Ovary (tissue), 9 donors: Measurements from ENCODE around the gene CNTRL. TPM values are rescaled to one million over a fixed set of nuclear protein-coding genes. Genes with fewer than 3 reads are reported as not detected.

Source experiments
- DNase-seq, 5 donors: peaks; one replicate each; pipeline ENCODE4 v3.0.0-alpha.2; 2019 to 2020
- H3K27ac ChIP-seq, 2 donors: fragments of 200-600 bp; one replicate each; pipeline versions ENCODE4 v1.5.1 to v1.8.0; 2019 to 2022
- H3K27me3 ChIP-seq: fragments of 200-600 bp; one replicate; pipeline ENCODE4 v1.8.0; 2022
- H3K36me3 ChIP-seq: fragments of 200-600 bp; sonication (generic); one replicate; pipeline ENCODE4 v1.5.1; 2019
- H3K4me1 ChIP-seq: one replicate; pipeline ENCODE4 v1.8.1; 2013; ENCODE audit warnings: mild to moderate bottlenecking, moderate library complexity; ENCODE audit not compliant: insufficient read depth
- H3K4me3 ChIP-seq: fragments of 200-600 bp; sonication (generic); one replicate; pipeline ENCODE4 v1.5.1; 2017
- H3K9me3 ChIP-seq, 2 donors: fragments of 200-600 bp in 1 of 2; sonication (generic) in 1 of 2; one replicate each; pipeline versions ENCODE4 v1.5.1 to v1.8.1; 2013 to 2019; ENCODE audit warnings: mild to moderate bottlenecking in 1 of 2, moderate library complexity in 1 of 2
- CTCF ChIP-seq, 3 donors: fragments of 450-650 bp in 2 of 3; fragments of 200-600 bp in 1 of 3; IDR thresholded peaks; one replicate each; pipeline versions ENCODE4 v1.5.1 to v1.8.0; 2016 to 2022; ENCODE audit warnings: antibody characterized with exemption in 3 of 3, mild to moderate bottlenecking in 1 of 3
- EP300 ChIP-seq: sonication (generic); formaldehyde crosslinking; IDR thresholded peaks from one replicate; pipeline ENCODE4 v1.6.1; 2017; ENCODE audit warnings: antibody characterized with exemption
- POLR2A ChIP-seq: fragments of 450-650 bp; IDR thresholded peaks from one replicate; pipeline ENCODE4 v1.6.1; 2017; ENCODE audit warnings: antibody characterized with exemption, mild to moderate bottlenecking, moderate library complexity
- WGBS, 3 donors: extraction: QIAGEN DNeasy Blood & Tissue Kit in 1 of 3; methylation state at CpG; one replicate each; pipeline versions ENCODE4 v1.1.5 to v1.1.7; 2013 to 2017; 5-methylcytosine and 5-hydroxymethylcytosine counted together
- intact Hi-C, 4 donors: fragments of 100-400 bp; cut with DNase I; formaldehyde crosslinking; loops; one replicate each; pipeline versions ENCODE4 v1.11.0 to v1.15.1; 2022 to 2023
- polyA plus RNA-seq, 2 donors: library from polyadenylated mRNA; stranded (reverse); fragments of 200-250 nt in 1 of 2; fragments of 350-450 nt in 1 of 2; fragmentation: Illumina TruSeq in 1 of 2; extraction: RNeasy Lipid Tissue Mini Kit (QIAGEN cat#74804) in 1 of 2; gene quantifications; one replicate each; pipeline ENCODE4 v1.2.3, GENCODE V29; 2013 to 2014
- total RNA-seq, 7 donors: library from RNA; depleted of rRNA in 2 of 7; stranded (reverse); fragments of >200 nt in 2 of 7; fragmentation: NEBNext Ultra II Directional in 3 of 7; extraction: Animal tissue kit (Norgen Biotek cat#: 25700) in 3 of 7; gene quantifications; one replicate each; pipeline versions ENCODE4 v1.1.0 to v1.2.4, GENCODE V29; 2016 to 2023
- donor health status: DM: no; HTN: no; CAD: no; lungs with moderate emphysema.
- donor health status: DM: no; HTN: no; CAD: no.
- donor health status: Bipolar disorder and iron deficiency.
- donor health status: DM: yes; HTN: yes; CAD: no.
- donor health status: DM: no; HTN: no; CAD: no.
- donor health status: DM: yes; HTN: yes; CAD: no.

CNTRL gene
- total and polyA plus RNA-seq, 9 donors = 10.0 to 27.2 (median 19.0) TPM

GRCh38 chr9:121197132-121197531, 122.4 kb downstream of the CNTRL start:
- DNase-seq = no peak
- no peaks in the 10 kb centered on the region for H3K9me3 ChIP-seq
- intact Hi-C loops = no loop called here
- peaks cover 7% of the 10 kb centered on the region for H3K4me1 ChIP-seq
- no peak overlapping the region for H3K27ac ChIP-seq
- no peak overlapping the region for H3K4me3 ChIP-seq
- WGBS, 3 donors = 90 to 94% (median 91%) methylated on average over 1 of the region's 1 CpG
- no peaks in the 10 kb centered on the region for H3K36me3 ChIP-seq
- H3K27me3 ChIP-seq = no peaks in the 10 kb centered on the region
- TF ChIP-seq EP300 (no peak), POLR2A (no peak), CTCF (IDR thresholded peaks at IDR 0.05) (no peak)

- Histone ChIP-seq H3K27ac (no peak overlapping the region), H3K36me3 (no peaks in the 10 kb centered on the region), H3K27me3 (no peaks in the 10 kb centered on the region), H3K4me1 (peaks cover 7% of the 10 kb centered on the region), H3K4me3 (no peak overlapping the region), H3K9me3 (no peaks in the 10 kb centered on the region)
- no peak for DNase-seq
- TF ChIP-seq CTCF (IDR thresholded peaks at IDR 0.05) (no peak), EP300 (no peak), POLR2A (no peak)
- intact Hi-C loops = no loop called here
- WGBS, 3 donors = 28 to 34% (median 29%) methylated on average over 4 of the region's 4 CpGs
These were observed 123.8 kb downstream of the CNTRL start for GRCh38 chr9:121198512-121199042.

GRCh38 chr9:121199921-121200320, 125.2 kb downstream of the CNTRL start:
- Histone ChIP-seq H3K9me3 (no peaks in the 10 kb centered on the region), H3K4me1 (peaks cover 5% of the 10 kb centered on the region), H3K27ac (no peak overlapping the region), H3K27me3 (no peaks in the 10 kb centered on the region), H3K36me3 (no peaks in the 10 kb centered on the region), H3K4me3 (peak overlapping the region; percentile 97)
- TF ChIP-seq CTCF (IDR thresholded peaks at IDR 0.05) (no peak), EP300 (no peak), POLR2A (no peak)
- no peak for DNase-seq
- intact Hi-C loops = no loop called here
- WGBS, 3 donors = 30 to 36% (median 34%) methylated on average over 2 of the region's 2 CpGs

- H3K4me3 ChIP-seq = peak overlapping the region; percentile 97
- WGBS, 3 donors = 18 to 27% (median 20%) methylated on average over 4 of the region's 4 CpGs
- peaks cover 5% of the 10 kb centered on the region for H3K4me1 ChIP-seq
- no peak for DNase-seq
- intact Hi-C loops = no loop called here
- TF ChIP-seq CTCF (IDR thresholded peaks at IDR 0.05) (no peak), POLR2A (no peak), EP300 (no peak)
- H3K9me3 ChIP-seq = no peaks in the 10 kb centered on the region
- no peak overlapping the region for H3K27ac ChIP-seq
- no peaks in the 10 kb centered on the region for H3K36me3 ChIP-seq
- no peaks in the 10 kb centered on the region for H3K27me3 ChIP-seq
These were observed 125.6 kb downstream of the CNTRL start for GRCh38 chr9:121200356-121200755.
